ENCODE measurements around the gene SEPSECS.

GRCh38 chr4:25112366-25112994 lies 47.8 kb downstream of the SEPSECS start:
- no peak for TF ChIP-seq CTCF (IDR thresholded peaks at IDR 0.05 in 2 of 3, conservative IDR thresholded peaks at IDR 0.05 in 1 of 3; ENCODE audit: insufficient read depth in 2 of 3, low read depth in 1 of 3, low read length in 3 of 3)
- TF ChIP-seq SUPT5H (IDR thresholded peaks at IDR 0.05), result no peak
- no peak for TF ChIP-seq HDAC8 (tag; IDR thresholded peaks at IDR 0.05)
- TF ChIP-seq ADNP (tag; IDR thresholded peaks at IDR 0.05), result no peak
- TF ChIP-seq SMAD3 (CRISPR knock-in tag; conservative IDR thresholded peaks at IDR 0.05), result no peak
- TF ChIP-seq ZC3H4 (CRISPR knock-in tag; IDR thresholded peaks at IDR 0.05; ENCODE audit: borderline replicate concordance), result no peak
- no peak for TF ChIP-seq CREM (IDR thresholded peaks at IDR 0.05; ENCODE audit: low read depth)
- TF ChIP-seq MAZ (CRISPR knock-in tag; conservative IDR thresholded peaks at IDR 0.05 in 1 of 2, IDR thresholded peaks at IDR 0.05 in 1 of 2), result no peak
- TF ChIP-seq SIN3A (IDR thresholded peaks at IDR 0.05; ENCODE audit: borderline replicate concordance in 2 of 2, control insufficient read depth in 1 of 2, low read depth in 2 of 2, low read length in 2 of 2), result no peak
- TF ChIP-seq MLLT1 (IDR thresholded peaks at IDR 0.05), result no peak
